H1 (cell line): ENCODE results near the gene IMPG2. TPM values are rescaled to one million over a fixed set of nuclear protein-coding genes. Genes with fewer than 3 reads are reported as not detected.

Experiments used
- CTCF ChIA-PET: fragments of 300-600 bp; sonication (Branson Sonifier 250); formaldehyde crosslinking; loops from one replicate; lab custom pipeline; 2021; ENCODE audit not compliant: partially characterized antibody; lab: Charles Lee
- POLR2A ChIA-PET: fragments of 300-600 bp; sonication (Branson Sonifier 250); formaldehyde crosslinking; loops from one replicate; lab custom pipeline; 2021; ENCODE audit warnings: inconsistent platforms; ENCODE audit not compliant: partially characterized antibody; lab: Charles Lee
- DNase-seq, 2 experiments: peaks; one replicate each; pipeline versions ENCODE4 v3.0.0 to v3.0.0-alpha.2; 2010 to 2022; ENCODE audit warnings: low spot score in 2 of 2, low read depth in 1 of 2, mixed read lengths in 1 of 2
- FAIRE-seq: peaks from 2 replicates; lab custom pipeline; 2011; peaks lifted over from hg19 to GRCh38; lab: Jason Lieb, UNC
- H2AFZ ChIP-seq: 2 replicates; pipeline ENCODE4 v1.8.1; 2012; ENCODE audit warnings: low read length, inconsistent platforms
- H2AK5ac ChIP-seq: 2 replicates; pipeline ENCODE4 v1.6.1; 2013; ENCODE audit warnings: low read depth, low read length
- H2BK120ac ChIP-seq: replicated peaks from 2 replicates; pipeline ENCODE3; 2013; ENCODE audit warnings: low read depth, low read length, inconsistent platforms
- H2BK12ac ChIP-seq: 2 replicates; pipeline ENCODE4 v1.6.1; 2013; ENCODE audit warnings: low read depth, low read length
- H2BK15ac ChIP-seq: 2 replicates; pipeline ENCODE4 v1.6.1; 2013; ENCODE audit warnings: low read length
- H2BK20ac ChIP-seq: 2 replicates; pipeline ENCODE4 v1.6.1; 2013; ENCODE audit warnings: low read length
- H2BK5ac ChIP-seq: 2 replicates; pipeline ENCODE4 v1.6.1; 2013; ENCODE audit warnings: low read depth, low read length
- H3K14ac ChIP-seq: 2 replicates; pipeline ENCODE4 v1.6.1; 2013; ENCODE audit warnings: inconsistent platforms; ENCODE audit not compliant: insufficient read length
- H3K18ac ChIP-seq: 2 replicates; pipeline ENCODE4 v1.6.1; 2013; ENCODE audit warnings: low read length; ENCODE audit errors: extremely low read depth
- H3K23ac ChIP-seq: 2 replicates; pipeline ENCODE4 v1.6.1; 2013; ENCODE audit warnings: inconsistent platforms; ENCODE audit not compliant: insufficient read length
- H3K23me2 ChIP-seq: 2 replicates; pipeline ENCODE4 v1.6.1; 2013; ENCODE audit warnings: low read depth, low read length
- H3K27ac ChIP-seq: 2 replicates; pipeline ENCODE4 v1.6.1; 2011; ENCODE audit warnings: low read depth, low read length, inconsistent platforms
- H3K27me3 ChIP-seq, 4 experiments: replicated peaks in 1 of 4; 1 replicate in 1 of 4; 2 replicates in 3 of 4; pipeline versions ENCODE4 v1.6.1 to v1.8.1; 2011 to 2013; ENCODE audit warnings: low read length in 3 of 4, mild to moderate bottlenecking in 3 of 4, inconsistent platforms in 2 of 4, mixed read lengths in 2 of 4, moderate library complexity in 1 of 4; ENCODE audit not compliant: control insufficient read depth in 3 of 4, insufficient read depth in 3 of 4; ENCODE audit errors: extremely low read depth in 1 of 4
- H3K36me3 ChIP-seq, 4 experiments: 2 replicates each; pipeline versions ENCODE4 v1.6.1 to v1.8.1; 2011 to 2013; ENCODE audit warnings: mild to moderate bottlenecking in 4 of 4, low read length in 3 of 4, moderate library complexity in 2 of 4, control low read depth in 1 of 4, inconsistent platforms in 1 of 4; ENCODE audit not compliant: insufficient read depth in 4 of 4, control insufficient read depth in 2 of 4
- H3K4ac ChIP-seq: replicated peaks from 2 replicates; pipeline ENCODE3; 2013; ENCODE audit warnings: low read length, low read depth, mixed read lengths, inconsistent platforms; ENCODE audit not compliant: insufficient read length
- H3K4me1 ChIP-seq, 4 experiments: replicated peaks in 1 of 4; 1 replicate in 1 of 4; 2 replicates in 3 of 4; pipeline versions ENCODE4 v1.6.1 to v1.8.1; 2011 to 2013; ENCODE audit warnings: low read length in 3 of 4, inconsistent platforms in 2 of 4, mixed read lengths in 1 of 4; ENCODE audit not compliant: insufficient read depth in 4 of 4, control insufficient read depth in 3 of 4
- H3K4me2 ChIP-seq, 2 experiments: 2 replicates each; pipeline versions ENCODE4 v1.6.1 to v1.8.1; 2011 to 2013; ENCODE audit warnings: low read depth in 2 of 2, low read length in 2 of 2, control low read depth in 1 of 2, inconsistent platforms in 1 of 2, mild to moderate bottlenecking in 1 of 2; ENCODE audit not compliant: insufficient read depth in 1 of 2
- H3K4me3 ChIP-seq, 4 experiments: fragments of 200-600, 300-600 bp in 1 of 4; sonication (generic), shearing (Covaris generic), sonication (Bioruptor Twin) in 1 of 4; 2 replicates each; pipeline versions ENCODE4 v1.5.1 to v1.8.1; 2011 to 2016; ENCODE audit warnings: low read length in 4 of 4, low read depth in 3 of 4, control low read depth in 2 of 4, inconsistent platforms in 2 of 4, mild to moderate bottlenecking in 2 of 4, mixed read lengths in 1 of 4, moderate library complexity in 1 of 4; ENCODE audit not compliant: insufficient read depth in 2 of 4; ENCODE audit errors: extremely low read depth in 1 of 4
- H3K56ac ChIP-seq: replicated peaks from 2 replicates; pipeline ENCODE3; 2013; ENCODE audit warnings: low read depth, mild to moderate bottlenecking, mixed read lengths, low read length, inconsistent platforms; ENCODE audit not compliant: insufficient read length
- H3K79me1 ChIP-seq: 2 replicates; pipeline ENCODE4 v1.6.1; 2013; ENCODE audit warnings: low read depth, low read length, control low read depth
- H3K79me2 ChIP-seq, 2 experiments: 2 replicates each; pipeline versions ENCODE4 v1.6.1 to v1.8.1; 2012 to 2013; ENCODE audit warnings: low read length in 2 of 2, mild to moderate bottlenecking in 2 of 2, inconsistent platforms in 1 of 2; ENCODE audit not compliant: insufficient read depth in 2 of 2, control insufficient read depth in 1 of 2
- H3K9ac ChIP-seq, 4 experiments: replicated peaks in 1 of 4; 1 replicate in 1 of 4; 2 replicates in 3 of 4; pipeline versions ENCODE4 v1.6.1 to v1.8.1; 2011 to 2013; ENCODE audit warnings: low read depth in 3 of 4, low read length in 3 of 4, control low read depth in 2 of 4, mild to moderate bottlenecking in 2 of 4, moderate library complexity in 2 of 4, inconsistent platforms in 1 of 4; ENCODE audit errors: extremely low read depth in 1 of 4
- H3K9me3 ChIP-seq, 2 experiments: 2 replicates each; pipeline versions ENCODE4 v1.6.1 to v1.8.1; 2012 to 2013; ENCODE audit warnings: mild to moderate bottlenecking in 2 of 2, moderate library complexity in 2 of 2, control low read depth in 1 of 2, inconsistent platforms in 1 of 2, low read depth in 1 of 2, low read length in 1 of 2, mixed read lengths in 1 of 2; ENCODE audit not compliant: insufficient read depth in 2 of 2
- H4K20me1 ChIP-seq, 2 experiments: replicated peaks in 1 of 2; 2 replicates each; pipeline versions ENCODE3 to v1.8.1; 2011 to 2013; ENCODE audit warnings: inconsistent platforms in 2 of 2, low read length in 2 of 2, mild to moderate bottlenecking in 1 of 2; ENCODE audit not compliant: insufficient read depth in 2 of 2, control insufficient read depth in 1 of 2
- H4K5ac ChIP-seq: 2 replicates; pipeline ENCODE4 v1.6.1; 2013; ENCODE audit warnings: low read length, low read depth, mixed read lengths, inconsistent platforms; ENCODE audit not compliant: insufficient read length
- H4K8ac ChIP-seq: 2 replicates; pipeline ENCODE4 v1.8.0; 2013; ENCODE audit warnings: mild to moderate bottlenecking, moderate library complexity, low read length, inconsistent platforms; ENCODE audit not compliant: insufficient read depth; ENCODE audit errors: extremely low read depth
- H4K91ac ChIP-seq: replicated peaks from 2 replicates; pipeline ENCODE3; 2013; ENCODE audit warnings: low read length, mixed read lengths, inconsistent platforms; ENCODE audit not compliant: insufficient read length
- HDAC6 ChIP-seq: IDR thresholded peaks from one replicate; pipeline ENCODE4 v1.7.1; 2012; ENCODE audit warnings: low read depth, mild to moderate bottlenecking, inconsistent platforms, low read length, moderate library complexity
- NRF1 ChIP-seq: IDR thresholded peaks from 2 replicates; pipeline ENCODE4 v1.6.1; 2011; ENCODE audit warnings: mild to moderate bottlenecking, low read depth, low read length, improper control_type of control experiment
- RAD21 ChIP-seq, 2 experiments: IDR thresholded peaks in 1 of 2; conservative IDR thresholded peaks in 1 of 2; 2 replicates each; pipeline ENCODE4 v1.6.1; 2011; ENCODE audit warnings: low read depth in 2 of 2, low read length in 2 of 2, improper control_type of control experiment in 1 of 2, inconsistent platforms in 1 of 2, mild to moderate bottlenecking in 1 of 2, moderate library complexity in 1 of 2
- WGBS, 2 experiments: shearing (Covaris generic) in 1 of 2; methylation state at CpG; one replicate each; pipeline versions ENCODE4 v1.1.6 to v1.1.7; 2013 to 2015; ENCODE audit warnings: low lambda C conversion rate in 2 of 2, mixed read lengths in 2 of 2, inconsistent platforms in 1 of 2, low coverage in 1 of 2, missing lambda C conversion rate in 1 of 2; ENCODE audit not compliant: insufficient replicate concordance in 2 of 2, insufficient coverage in 1 of 2, insufficient read length in 1 of 2; ENCODE audit errors: extremely low coverage in 1 of 2, missing lambda C conversion rate in 1 of 2; 5-methylcytosine and 5-hydroxymethylcytosine counted together
- polyA plus RNA-seq, 7 experiments: library from polyadenylated mRNA; depleted of rRNA in 3 of 7; stranded (reverse) in 5 of 7; unstranded in 2 of 7; fragments of >200 nt in 5 of 7; fragments of 200-250 nt in 2 of 7; gene quantifications; 1 replicate in 5 of 7; 2 replicates in 1 of 7; 4 replicates in 1 of 7; pipeline versions ENCODE4 v1.2.1 to v1.2.3, GENCODE V29; 2011 to 2013; ENCODE audit warnings: missing spikeins in 2 of 7, mixed read lengths in 2 of 7
- total RNA-seq: library from RNA; stranded (reverse); fragmentation: NEBNext Ultra II Directional; extraction: Animal tissue kit (Norgen Biotek cat#: 25700); gene quantifications from 2 replicates; pipeline ENCODE4 v1.2.1, GENCODE V29; 2021

The IMPG2 gene
- total and polyA plus RNA-seq, 2 of the 8 experiments (the other 6 are each of a cell fraction or from before 2014, with no cell fraction given), result 0.03 to 0.06 TPM

- no peak overlapping the region for H3K4ac ChIP-seq
- no peak overlapping the region for H3K9ac ChIP-seq
- no peaks in the 10 kb centered on the region for H3K79me2 ChIP-seq
- ChIA-PET CTCF (interaction anchor here (0.6 kb wide), 1 partner anchor 231 kb away, joined by 4 read pairs; no protein-coding TSS in a partner anchor), POLR2A (no interaction called here)
- H3K4me2 ChIP-seq, result no peak overlapping the region
- H3K23ac ChIP-seq, result no peak overlapping the region
- H4K5ac ChIP-seq, result no peak overlapping the region
- DNase-seq (no peak), FAIRE-seq (no peak)
- peaks cover 7 to 10% of the 10 kb centered on the region in 2 experiments for H3K9me3 ChIP-seq
- H3K27me3 ChIP-seq, result no peaks in the 10 kb centered on the region
- no peak overlapping the region for H2AFZ ChIP-seq
- H4K91ac ChIP-seq, result no peak overlapping the region
- H2AK5ac ChIP-seq, result no peak overlapping the region
- no peak overlapping the region for H3K27ac ChIP-seq
- no peak overlapping the region for H2BK20ac ChIP-seq
- no peak overlapping the region for H2BK12ac ChIP-seq
- H4K8ac ChIP-seq, result no peak overlapping the region
- TF ChIP-seq HDAC6 (no peak), NRF1 (no peak), RAD21 (IDR thresholded peaks at IDR 0.05 in 1 of 2, conservative IDR thresholded peaks at IDR 0.05 in 1 of 2; ENCODE audit: low read depth in 2 of 2, low read length in 2 of 2) (no peak)
- no peak overlapping the region for H2BK5ac ChIP-seq
- WGBS, 2 experiments, result 94% methylated on average over 3 of the region's 3 CpGs; no CpG with 5 or more reads in 1 of the 2 experiments
- H3K14ac ChIP-seq, result no peak overlapping the region
- H3K36me3 ChIP-seq, result no peaks in the 10 kb centered on the region
- H3K23me2 ChIP-seq, result no peaks in the 10 kb centered on the region
- no peak overlapping the region for H2BK120ac ChIP-seq
- H3K4me1 ChIP-seq, result no peaks in the 10 kb centered on the region
- no peak overlapping the region for H2BK15ac ChIP-seq
- no peaks in the 10 kb centered on the region for H4K20me1 ChIP-seq
- no peaks in the 10 kb centered on the region for H3K79me1 ChIP-seq
- H3K4me3 ChIP-seq, result no peak overlapping the region
- no peak overlapping the region for H3K18ac ChIP-seq
- H3K56ac ChIP-seq, result no peak overlapping the region
Observed at GRCh38 chr3:101217472-101218245, 102.7 kb downstream of the IMPG2 start.
